ENCODE measurements around the gene MOGAT1.

The MOGAT1 gene, protein sequence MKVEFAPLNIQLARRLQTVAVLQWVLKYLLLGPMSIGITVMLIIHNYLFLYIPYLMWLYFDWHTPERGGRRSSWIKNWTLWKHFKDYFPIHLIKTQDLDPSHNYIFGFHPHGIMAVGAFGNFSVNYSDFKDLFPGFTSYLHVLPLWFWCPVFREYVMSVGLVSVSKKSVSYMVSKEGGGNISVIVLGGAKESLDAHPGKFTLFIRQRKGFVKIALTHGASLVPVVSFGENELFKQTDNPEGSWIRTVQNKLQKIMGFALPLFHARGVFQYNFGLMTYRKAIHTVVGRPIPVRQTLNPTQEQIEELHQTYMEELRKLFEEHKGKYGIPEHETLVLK

DNA sequence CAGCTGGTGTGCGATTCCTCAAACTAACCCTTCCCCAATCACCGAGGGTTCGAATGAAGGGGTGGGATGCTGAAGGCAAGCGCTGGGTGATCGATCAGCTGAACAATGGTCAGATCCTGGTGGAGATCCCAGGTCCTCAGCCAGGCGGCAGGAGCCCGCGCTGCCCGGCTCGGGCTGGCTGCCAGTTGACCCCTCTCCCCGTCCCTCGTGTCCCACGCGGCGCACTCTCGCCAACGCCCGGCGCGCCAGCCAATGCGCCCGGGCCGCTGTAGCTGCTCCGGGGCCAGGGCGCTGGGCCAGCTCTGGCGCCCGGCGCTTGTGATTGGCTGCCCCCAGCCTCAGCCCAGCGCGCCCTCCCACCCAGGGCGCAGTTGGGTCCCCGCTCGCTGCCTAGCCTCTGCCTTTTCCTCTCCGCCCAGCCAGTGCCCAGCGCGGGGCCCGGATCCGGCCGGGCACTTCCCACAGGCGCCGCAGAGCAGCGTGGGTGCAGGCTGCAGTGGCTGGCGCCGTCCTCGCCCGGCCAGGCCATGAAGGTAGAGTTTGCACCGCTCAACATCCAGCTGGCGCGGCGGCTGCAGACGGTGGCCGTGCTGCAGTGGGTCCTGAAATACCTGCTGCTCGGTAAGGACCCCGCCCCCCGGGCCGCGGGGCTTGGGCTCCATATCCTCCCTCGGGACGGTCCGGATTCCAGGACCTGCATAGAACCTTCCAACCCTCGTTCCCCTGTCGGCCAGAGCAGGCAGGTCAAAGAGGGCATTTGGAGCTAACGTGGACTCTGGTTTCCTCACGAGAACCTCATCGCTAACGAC, at the start of gene MOGAT1:
Gene MOGAT1, plus strand, starts transcription at position 400 of the 809 bp plus-strand sequence. Its CDS starts 128 bp downstream, at position 528.
- DNase-seq (ENCODE audit: low read depth) = no peak

DNA sequence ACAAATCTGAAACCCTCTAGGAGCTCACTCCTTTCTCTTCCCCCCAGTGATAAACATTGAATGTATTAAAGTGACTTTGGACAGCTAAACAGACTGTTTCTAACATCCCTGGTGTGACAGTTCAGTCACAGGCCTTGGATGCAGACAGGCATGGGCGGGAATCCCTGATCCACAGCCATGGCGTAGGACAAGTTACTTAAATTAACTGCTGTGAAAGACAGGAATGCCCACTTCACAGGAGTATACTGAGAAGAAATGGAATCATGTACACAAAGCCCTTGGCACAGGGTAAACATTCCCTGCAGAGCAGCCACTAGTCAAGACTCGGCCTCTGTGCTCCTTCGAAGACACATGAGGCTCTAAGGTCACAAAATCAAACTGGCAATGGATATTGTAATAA, 49.6 kb upstream of the MOGAT1 start:
- DNase-seq (ENCODE audit: low read depth) = no peak

DNA sequence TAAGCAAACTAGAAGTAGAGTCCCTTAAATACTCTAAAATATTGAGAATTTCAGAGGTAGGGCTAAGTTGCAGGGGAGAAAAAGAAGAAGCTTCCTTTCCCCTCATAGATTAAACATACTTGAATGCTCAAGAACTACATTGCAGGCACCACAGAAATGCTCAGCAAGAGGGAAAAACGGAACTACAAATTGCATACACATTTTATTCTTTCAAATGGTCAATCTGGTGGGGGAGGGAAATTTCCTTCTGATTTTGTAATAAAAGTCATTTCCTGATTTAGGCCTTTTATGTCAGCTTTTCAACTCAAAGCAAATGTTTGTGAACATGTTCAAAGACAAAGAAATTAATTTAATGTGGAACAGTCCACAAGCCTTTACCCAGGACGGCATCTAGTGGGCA, 48.5 kb upstream of the MOGAT1 start:
- DNase-seq (ENCODE audit: low read depth) = no peak

DNA sequence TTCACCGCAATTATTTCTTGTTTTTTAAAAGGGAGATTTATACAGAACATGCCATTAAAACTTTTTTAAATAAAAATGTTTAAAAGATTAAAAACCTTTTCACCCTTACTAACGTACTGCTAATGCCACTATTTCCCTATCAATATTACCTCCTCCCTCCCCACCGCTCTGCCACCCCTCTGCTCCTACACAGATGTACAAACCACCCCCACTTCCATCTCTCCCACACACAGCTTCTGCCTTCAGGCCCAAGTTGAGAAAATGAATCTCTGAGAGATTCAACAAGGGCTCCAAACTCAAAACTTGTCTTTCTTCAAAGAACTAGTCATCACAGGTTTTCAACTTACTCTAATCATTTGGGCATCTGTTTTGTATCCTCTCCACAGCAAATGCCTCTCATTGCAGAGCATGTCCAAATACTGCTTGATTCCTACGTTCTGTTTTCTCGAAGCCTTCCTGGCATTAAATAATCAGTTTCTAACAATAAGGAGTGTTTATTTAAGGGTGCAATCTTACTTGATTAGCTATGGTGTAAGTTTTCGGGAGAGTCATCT, 47.6 kb upstream of the MOGAT1 start:
- no peak for DNase-seq (ENCODE audit: low read depth)

DNA sequence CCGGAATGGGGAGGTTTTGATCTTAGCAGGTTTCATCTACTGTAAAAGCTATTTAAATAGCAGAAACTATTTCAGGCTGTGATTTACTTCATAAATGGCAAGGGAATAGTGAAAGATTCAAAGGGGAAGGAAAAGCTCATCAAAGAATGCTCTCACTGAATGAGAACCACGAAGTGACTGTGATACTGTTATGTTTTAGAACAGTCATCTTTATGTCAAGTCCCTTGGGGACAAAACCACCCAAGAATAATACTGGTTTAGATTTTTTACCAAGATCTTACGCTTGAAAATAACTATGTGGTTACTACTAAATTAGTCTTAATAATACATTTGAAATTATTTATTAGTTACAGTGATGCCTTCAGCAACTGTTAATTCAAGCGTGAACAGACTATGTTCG, 43.7 kb upstream of the MOGAT1 start:
- DNase-seq (ENCODE audit: low read depth) = no peak

DNA sequence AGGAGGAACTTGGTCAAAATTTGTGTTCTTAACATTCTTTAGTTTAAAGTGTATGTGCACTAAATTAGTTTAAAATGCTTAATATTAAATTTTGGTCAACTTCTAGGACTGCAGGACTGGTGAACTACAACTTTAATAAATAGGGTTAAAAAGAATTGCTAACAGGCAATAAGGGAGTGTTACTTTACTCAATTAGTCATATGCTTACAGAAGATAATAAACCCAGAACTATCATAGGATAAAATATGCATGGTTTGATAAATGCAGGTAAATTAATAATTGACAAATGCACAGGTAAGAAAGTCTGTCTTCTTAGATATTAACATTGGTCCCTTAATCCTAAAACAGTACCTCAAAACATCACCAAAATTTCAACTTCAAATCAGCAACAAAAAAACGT, 36.2 kb upstream of the MOGAT1 start:
- DNase-seq (ENCODE audit: low read depth) = no peak

DNA sequence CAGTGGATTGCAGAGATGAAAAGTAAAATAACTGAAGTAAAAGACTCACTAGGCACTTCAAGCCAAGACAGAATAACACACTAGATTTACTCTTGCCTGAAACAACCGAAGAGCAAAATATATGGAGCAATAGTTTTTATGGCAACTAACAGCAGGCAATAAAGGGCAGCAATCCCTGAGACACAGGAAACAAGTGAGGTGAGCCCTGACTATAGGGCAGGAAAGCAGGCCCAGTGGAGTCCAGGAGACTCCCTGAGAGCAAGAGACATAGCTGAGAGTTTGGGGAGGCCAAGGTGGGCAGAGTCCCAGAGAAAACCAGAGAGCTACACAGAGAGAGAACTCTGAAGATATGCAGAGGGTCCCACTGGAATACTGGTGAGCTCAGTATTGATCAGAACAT, 34.4 kb upstream of the MOGAT1 start:
- no peak for DNase-seq (ENCODE audit: low read depth)

DNA sequence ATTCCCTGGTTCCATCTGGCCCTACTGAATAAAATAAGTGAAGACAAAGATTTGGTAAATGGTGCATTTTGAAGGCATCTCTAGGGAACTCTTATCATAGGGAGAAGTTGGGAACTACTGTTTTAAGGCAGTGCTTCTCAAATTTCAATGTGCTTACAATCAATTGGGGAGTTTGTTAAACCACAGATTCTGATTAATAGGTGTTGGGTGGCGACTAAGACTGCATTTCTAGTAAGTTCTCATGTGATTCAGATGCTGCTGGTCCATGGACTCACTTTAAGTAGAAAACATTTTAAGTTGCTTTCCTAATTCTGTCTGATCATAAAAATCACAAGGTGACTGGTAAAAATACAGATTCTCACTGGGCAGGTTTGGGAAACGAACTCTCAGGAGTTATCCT, 30.1 kb upstream of the MOGAT1 start:
- no peak for DNase-seq (ENCODE audit: low read depth)

DNA sequence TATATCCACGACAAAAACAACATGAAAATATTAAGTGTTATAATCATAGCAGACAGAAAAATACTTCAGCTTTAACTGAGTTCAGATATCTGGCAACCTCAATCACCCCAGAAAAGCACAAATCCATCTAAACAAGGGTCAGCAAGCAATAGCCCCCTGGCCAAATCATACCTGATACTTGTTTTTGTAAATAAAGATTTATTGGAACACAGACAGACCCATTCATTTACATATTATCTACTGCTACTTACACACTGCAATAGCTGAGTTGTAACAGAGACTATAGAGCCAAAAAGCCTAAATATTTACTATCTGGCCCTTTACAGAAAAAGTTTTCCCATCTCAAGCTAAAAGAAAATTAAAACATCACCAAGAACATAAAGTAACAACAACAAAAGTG, 28.3 kb upstream of the MOGAT1 start:
- no peak for DNase-seq (ENCODE audit: low read depth)

DNA sequence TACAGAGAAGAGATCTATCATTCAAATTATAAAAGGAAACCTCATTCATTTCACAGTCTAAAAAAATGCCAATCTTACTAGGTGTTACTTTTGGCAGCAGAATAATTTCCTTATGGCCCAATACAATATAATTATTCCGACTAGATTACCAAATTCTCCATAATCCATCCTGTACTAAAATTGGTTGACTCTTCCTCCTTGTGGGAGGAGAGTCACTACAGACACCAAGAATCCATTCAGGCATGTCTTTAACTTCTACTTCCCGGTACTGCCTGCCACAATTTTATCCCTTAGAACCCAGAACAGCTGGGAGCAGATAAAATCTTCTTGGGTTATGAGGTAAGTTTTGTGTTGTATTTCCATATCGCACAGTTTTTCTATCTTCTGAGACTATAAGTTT, 25.4 kb upstream of the MOGAT1 start:
- no peak for DNase-seq (ENCODE audit: low read depth)

DNA sequence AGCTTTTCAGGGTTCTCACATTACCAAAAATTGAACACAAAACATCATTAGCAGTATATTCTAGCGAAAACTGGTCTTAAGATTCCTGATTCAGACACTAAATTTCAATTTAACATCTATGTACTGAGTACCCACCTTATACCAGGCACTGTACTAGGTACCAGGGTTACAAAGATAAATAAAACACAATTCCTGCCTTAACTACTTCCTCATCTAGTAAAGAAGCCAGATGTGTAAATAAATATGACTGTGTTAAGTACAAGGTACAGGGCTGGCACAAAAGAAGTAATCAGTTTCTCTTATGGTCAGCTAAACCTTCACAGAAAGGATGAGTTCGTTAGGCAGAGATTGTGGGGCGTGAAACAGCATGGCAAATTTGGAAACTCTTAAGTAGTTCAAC, 21.7 kb upstream of the MOGAT1 start:
- DNase-seq (ENCODE audit: low read depth) = no peak

DNA sequence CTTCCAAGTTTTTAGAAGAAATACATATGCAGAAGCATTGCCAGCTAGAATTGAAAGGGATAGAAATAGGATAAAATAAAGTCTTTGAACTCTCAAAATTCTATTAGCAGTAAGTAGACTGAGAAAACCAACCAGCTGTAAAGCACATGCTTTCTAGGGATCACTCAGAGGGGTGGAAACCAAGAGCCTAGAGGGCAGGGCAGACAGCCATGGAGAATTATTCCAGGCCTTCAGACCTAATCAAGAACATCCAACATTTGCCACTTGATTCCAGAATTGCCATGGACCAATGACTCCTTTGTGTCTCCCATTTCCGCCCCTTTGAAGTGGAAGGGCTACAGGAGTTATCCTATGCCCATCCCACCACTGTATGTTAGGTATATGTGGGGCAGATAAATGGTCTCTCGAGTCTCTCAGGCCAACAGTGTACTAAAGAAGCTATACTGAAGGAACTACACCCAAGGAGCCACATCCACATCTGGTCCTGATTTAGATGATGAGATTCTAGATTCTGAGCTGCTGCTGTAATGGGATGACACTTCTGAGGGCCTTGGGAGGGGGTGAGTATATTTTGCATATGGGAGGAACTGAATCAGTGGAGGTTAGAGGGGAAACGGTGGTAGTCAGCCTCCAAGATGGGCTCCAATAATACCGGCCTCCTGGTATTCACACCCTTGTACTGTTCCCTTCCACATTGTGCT, 19.6 kb upstream of the MOGAT1 start:
- no peak for DNase-seq (ENCODE audit: low read depth)

DNA sequence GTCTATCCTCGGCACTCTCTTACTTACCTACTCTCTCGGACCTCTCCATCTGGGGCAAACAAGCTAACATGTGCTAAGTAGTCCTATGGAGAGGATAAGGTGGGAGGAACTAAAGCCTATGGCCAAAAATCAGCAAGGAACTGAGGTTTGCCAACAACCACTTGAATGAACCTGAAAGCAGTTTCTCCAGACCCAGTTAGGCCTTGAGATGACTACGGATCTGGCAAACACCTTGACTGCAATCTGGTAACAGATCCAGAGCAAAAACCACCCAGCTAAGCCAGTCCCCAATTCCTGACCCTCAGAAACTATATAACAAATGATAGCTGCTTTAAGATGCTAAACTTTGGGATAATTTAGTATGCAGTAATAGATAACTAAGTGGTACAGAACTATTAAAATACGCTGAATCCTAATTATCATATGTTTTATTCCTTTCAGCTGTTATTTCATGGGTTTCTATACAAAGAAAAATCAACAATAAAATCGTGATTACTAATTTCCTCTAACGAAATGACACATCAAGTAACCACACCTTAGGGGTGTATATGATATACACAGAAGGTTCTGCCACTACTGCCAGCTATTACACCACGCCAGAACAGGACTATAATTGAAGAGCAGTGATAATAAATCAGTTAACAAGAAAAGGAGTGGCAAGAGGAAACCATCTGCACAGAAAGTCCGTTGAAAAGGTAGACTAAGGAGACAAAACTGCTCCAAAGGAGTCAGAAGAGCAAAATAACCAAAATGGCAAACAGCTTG, 18.8 kb upstream of the MOGAT1 start:
- DNase-seq (ENCODE audit: low read depth) = no peak

DNA sequence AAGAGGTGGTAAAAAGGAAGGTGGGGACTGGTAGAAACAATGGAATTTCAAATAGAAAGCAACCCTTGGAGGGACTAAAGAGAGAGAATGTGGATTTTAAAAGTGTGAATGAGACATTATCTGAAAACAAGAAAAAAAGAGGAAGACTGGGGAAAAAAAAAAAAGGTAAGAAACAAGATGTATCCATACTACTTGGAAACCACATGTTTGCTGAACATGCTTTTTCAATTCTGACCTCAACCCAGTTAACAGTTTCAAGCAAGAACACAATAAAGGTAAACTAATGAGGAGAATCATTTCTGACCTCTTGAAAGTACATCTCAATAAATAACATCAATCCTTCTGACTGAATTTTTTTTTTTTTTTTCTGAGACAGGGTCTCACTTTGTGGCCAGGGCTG, 18.2 kb upstream of the MOGAT1 start:
- no peak for DNase-seq (ENCODE audit: low read depth)

DNA sequence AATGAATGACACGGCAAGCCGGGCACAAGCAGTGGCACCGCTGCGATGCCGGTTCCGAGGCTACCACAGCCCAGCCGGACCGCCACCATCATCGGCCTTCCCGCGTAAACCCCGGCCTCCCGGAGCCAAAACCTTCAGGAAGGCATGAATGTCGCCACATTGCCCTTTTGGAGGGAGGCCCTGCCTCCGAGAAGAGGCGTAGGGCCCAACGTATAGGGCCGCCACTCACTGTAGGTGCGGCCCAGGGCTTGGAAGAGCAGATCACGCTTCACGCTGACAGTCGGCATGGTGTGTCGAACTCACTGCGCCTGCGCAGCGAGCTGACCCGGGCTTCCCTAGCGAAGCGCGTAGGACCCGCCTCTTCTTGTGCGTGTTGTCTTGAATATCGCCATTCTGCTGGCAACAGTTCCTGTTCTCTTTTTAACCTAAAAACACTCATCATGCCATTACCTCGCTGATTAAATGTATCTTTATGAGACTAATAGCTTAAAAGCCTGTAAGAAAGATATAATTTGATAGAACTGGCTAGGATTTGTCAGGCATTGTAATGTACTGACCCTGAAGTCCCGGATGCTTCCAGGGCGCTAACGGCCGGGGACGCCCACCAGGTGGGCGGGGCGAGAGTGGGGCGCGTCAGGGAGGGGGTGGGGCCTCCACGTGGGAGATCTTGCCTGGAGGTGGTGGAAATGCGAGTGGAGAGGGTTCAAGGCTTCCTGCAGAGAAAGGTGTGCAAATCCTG, 15.5 kb upstream of the MOGAT1 start, which contains the start of gene FARSB:
Gene FARSB, minus strand, starts transcription at position 306 of the 739 bp plus-strand sequence. Its CDS starts 19 bp downstream, at position 287.
- peak; percentile 92 for DNase-seq (ENCODE audit: low read depth)

DNA sequence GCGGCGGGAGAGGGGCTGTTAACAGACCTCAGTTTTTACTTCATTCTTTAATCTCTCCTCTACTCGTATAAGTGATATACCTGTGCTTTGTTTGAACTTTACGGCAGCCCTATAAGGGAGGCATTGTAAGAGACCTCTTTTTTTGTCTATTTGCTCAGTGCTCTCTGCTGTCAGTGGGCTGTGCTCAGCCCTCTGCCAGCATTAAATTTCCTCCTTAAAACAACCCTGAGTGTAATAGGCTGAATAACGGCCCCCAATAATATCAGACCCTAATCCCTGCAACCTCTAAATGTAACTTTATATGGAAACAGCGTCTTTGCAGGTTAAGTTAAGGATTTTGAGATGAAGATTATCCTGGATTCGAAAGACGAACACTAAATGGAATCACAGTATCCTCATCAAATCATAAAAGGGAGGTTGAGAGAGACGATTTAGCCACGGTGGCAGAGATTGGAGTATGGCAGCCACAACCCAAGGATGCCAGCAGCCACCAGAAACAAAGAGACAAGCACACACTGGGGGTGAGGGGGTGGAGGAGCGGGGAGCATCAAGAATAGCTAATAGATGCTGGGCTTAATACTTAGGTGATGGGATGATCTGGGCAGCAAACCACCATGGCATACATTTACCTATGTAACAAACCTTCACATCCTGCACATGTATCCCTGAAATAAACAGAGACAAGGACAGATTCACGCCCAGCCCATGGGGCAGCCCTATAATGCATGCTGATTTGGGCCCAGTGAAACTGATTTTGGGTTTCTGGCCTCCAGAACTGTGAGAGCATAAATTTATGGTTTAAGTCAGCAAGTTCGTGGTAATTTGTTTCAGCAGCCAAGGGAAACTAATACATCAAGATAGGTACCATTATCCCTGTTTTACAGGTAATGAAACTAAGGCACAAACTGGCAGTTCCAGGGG, 14.7 kb upstream of the MOGAT1 start:
- no peak for DNase-seq (ENCODE audit: low read depth)

DNA sequence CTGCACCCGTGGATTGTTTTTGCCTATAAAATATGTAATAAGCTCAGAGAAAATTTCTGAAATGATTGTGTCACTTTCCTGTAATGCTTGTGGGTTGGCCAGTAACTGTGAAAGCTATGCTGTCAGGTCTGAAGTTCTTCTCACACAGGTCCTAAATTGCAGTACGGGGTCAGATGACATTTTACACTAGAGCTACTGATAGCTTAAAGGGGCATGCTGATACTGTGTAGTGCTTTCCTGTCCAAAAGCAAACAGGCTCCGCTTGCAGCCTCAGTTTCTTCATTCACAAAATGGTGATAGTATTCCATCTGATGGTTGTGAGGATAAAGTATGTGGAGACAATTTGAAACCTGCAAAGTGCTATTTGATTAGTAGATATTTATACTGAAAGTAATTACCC, 8.0 kb upstream of the MOGAT1 start:
- DNase-seq (ENCODE audit: low read depth) = no peak

DNA sequence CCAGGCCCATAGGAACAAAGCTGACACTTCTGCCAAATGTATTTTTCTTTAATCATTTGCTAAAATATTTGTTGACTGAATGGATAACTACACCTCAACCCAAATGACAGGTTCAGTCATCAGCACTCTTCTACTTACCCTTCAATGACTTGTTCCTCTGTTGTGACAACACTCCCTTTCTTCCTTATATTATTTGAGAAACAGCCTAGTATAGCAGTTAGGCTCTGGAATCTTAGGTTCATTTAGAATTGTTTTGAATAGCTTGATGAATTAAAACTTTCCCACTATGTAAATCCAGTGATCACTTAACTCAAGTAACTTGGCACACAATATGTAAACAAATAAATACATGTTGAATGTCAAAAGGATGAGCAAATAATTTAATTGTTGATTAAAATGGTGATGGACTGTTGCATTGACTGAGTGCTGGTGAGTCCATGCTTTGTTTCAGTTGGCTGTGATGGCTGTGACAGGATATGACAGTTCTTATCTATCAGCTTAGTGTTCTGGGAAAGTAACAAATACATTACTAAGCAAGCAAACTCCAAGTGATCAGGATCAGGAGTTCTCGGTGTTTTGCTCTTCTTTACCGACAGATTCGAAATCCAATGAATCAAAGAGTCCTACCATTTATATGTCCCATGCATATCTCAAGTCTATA, 2.8 kb upstream of the MOGAT1 start:
- no peak for DNase-seq (ENCODE audit: low read depth)

DNA sequence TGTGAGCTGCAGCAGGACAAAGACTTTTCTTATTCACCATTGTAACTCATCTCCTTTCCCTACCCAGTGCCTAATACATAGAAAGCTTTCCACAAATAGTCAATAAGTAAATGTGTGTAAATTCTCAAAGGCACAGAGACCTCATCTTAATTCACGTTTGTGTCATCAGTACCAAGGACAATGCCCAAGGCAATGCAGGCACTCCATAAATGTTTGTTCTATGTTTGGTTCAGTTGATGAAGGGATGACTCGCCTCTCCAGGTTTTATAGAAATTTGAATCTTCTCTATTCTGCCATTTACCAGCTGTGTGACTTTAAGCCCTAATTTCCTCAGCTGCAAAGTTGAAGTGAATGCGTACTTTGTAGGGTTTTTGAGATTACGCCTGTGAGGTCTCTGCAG, 2.1 kb upstream of the MOGAT1 start:
- no peak for DNase-seq (ENCODE audit: low read depth)

Measured in T-helper 22 cell (primary cell).